ENCODE measurements around the gene ADGRB3. TPM values are rescaled to one million over a fixed set of nuclear protein-coding genes. Genes with fewer than 3 reads are reported as not detected.

ADGRB3 gene
- total and polyA plus RNA-seq, 2 experiments from 2014 or later, result not detected

DNA sequence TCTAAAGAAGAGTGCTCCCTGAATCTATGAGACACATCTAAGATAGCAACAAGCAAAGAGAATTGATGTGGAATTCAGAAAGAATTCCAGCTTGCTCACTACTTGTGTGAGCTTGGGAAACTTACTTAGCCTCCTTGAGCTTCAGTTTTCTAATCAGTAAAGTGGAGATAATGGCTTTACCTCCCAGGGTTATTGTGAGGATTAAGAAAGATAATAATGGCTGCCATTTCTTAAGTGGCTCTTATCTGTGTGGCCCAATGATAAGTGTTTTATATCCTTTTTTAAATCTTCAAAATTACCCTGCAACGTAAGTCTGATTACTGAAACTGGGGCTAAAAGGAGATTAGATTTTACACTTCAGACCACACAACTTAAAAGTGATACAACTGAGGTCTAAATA lies 743.2 kb downstream of the ADGRB3 start:
- 12 to 16% methylated on average over 1 of the region's 1 CpG for WGBS, 2 experiments (ENCODE audit: low coverage in 1 of 2, low lambda C conversion rate in 2 of 2, missing lambda C conversion rate in 2 of 2)

GRCh38 chr6:69379518-69379917 lies 744.4 kb downstream of the ADGRB3 start:
- Histone ChIP-seq H3K4me2 (ENCODE audit: unreplicated experiment) (no peak overlapping the region), H2AFZ (no peak overlapping the region), H3K4me1 (ENCODE audit: insufficient read depth) (no peaks in the 10 kb centered on the region), H4K20me1 (ENCODE audit: insufficient read depth) (no peaks in the 10 kb centered on the region), H3K27ac (no peak overlapping the region), H3K4me3 (no peak overlapping the region), H3K36me3 (ENCODE audit: low read depth) (no peaks in the 10 kb centered on the region), H3K79me2 (ENCODE audit: insufficient read depth) (no peaks in the 10 kb centered on the region), H3F3A (ENCODE audit: insufficient read depth) (no peaks in the 10 kb centered on the region), H3K9me3 (ENCODE audit: low read depth) (no peaks in the 10 kb centered on the region), H3K27me3 (replicated peaks; ENCODE audit: insufficient read depth) (no peaks in the 10 kb centered on the region), H3K9ac (no peak overlapping the region), H3K9me2 (ENCODE audit: insufficient read depth) (no peaks in the 10 kb centered on the region)
- in situ Hi-C loops (cut with MboI), result no loop called here
- 4 to 5% methylated on average over 3 of the region's 3 CpGs for WGBS, 2 experiments (ENCODE audit: low coverage in 1 of 2, low lambda C conversion rate in 2 of 2, missing lambda C conversion rate in 2 of 2)
- no peak for DNase-seq
- TF ChIP-seq EZH2phosphoT487 (IDR thresholded peaks at IDR 0.05; ENCODE audit: insufficient read depth, low read depth) (no peak), EZH2 (IDR thresholded peaks at IDR 0.05; ENCODE audit: insufficient read depth, poor library complexity, severe bottlenecking) (no peak)

More for the DNA sequence above, 743.2 kb downstream of the ADGRB3 start:
- H3K9me3 ChIP-seq (ENCODE audit: low read depth), result no peaks in the 10 kb centered on the region
- H3K79me2 ChIP-seq (ENCODE audit: insufficient read depth), result no peaks in the 10 kb centered on the region
- in situ Hi-C loops (cut with MboI), result no loop called here
- no peaks in the 10 kb centered on the region for H3F3A ChIP-seq (ENCODE audit: insufficient read depth)
- H3K4me3 ChIP-seq, result no peak overlapping the region
- H3K27ac ChIP-seq, result no peak overlapping the region
- DNase-seq, result no peak
- TF ChIP-seq EZH2phosphoT487 (IDR thresholded peaks at IDR 0.05; ENCODE audit: insufficient read depth, low read depth), result no peak
- TF ChIP-seq EZH2 (IDR thresholded peaks at IDR 0.05; ENCODE audit: insufficient read depth, poor library complexity, severe bottlenecking), result no peak
- H3K9ac ChIP-seq, result no peak overlapping the region
- H3K27me3 ChIP-seq (replicated peaks; ENCODE audit: insufficient read depth), result no peaks in the 10 kb centered on the region
- no peak overlapping the region for H2AFZ ChIP-seq
- H3K4me2 ChIP-seq (ENCODE audit: unreplicated experiment), result no peak overlapping the region
- no peaks in the 10 kb centered on the region for H3K4me1 ChIP-seq (ENCODE audit: insufficient read depth)
- no peaks in the 10 kb centered on the region for H3K36me3 ChIP-seq (ENCODE audit: low read depth)
- no peaks in the 10 kb centered on the region for H3K9me2 ChIP-seq (ENCODE audit: insufficient read depth)
- no peaks in the 10 kb centered on the region for H4K20me1 ChIP-seq (ENCODE audit: insufficient read depth)

DNA sequence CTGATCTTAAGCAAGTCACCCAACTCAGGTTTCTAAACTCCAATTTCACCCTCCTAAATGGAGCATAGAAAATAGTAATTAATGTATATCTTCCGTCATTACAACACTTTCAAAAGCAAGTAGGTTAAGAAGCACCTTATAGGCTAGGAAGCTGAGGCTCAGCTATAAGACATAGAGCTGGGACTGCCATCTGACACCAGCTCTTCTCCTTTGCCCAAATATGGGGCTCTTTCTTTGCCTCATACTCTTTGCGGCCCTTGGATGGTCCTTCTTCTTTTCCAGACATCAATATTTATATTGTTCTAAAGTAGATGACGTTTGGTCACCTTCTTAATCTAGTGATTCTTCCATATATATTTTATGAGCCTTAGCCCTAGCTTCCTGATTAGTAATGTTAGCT lies 748.5 kb downstream of the ADGRB3 start:
- TF ChIP-seq EZH2 (IDR thresholded peaks at IDR 0.05; ENCODE audit: insufficient read depth, poor library complexity, severe bottlenecking) (no peak), EZH2phosphoT487 (IDR thresholded peaks at IDR 0.05; ENCODE audit: insufficient read depth, low read depth) (no peak)
- Histone ChIP-seq H3K36me3 (ENCODE audit: low read depth) (no peaks in the 10 kb centered on the region), H3K9ac (no peak overlapping the region), H3K4me3 (no peak overlapping the region), H3F3A (ENCODE audit: insufficient read depth) (no peaks in the 10 kb centered on the region), H3K27ac (no peak overlapping the region), H3K9me2 (ENCODE audit: insufficient read depth) (no peaks in the 10 kb centered on the region), H3K79me2 (ENCODE audit: insufficient read depth) (no peaks in the 10 kb centered on the region), H2AFZ (no peak overlapping the region), H3K9me3 (ENCODE audit: low read depth) (no peaks in the 10 kb centered on the region), H3K4me2 (ENCODE audit: unreplicated experiment) (no peak overlapping the region), H3K4me1 (ENCODE audit: insufficient read depth) (no peaks in the 10 kb centered on the region), H3K27me3 (replicated peaks; ENCODE audit: insufficient read depth) (no peaks in the 10 kb centered on the region), H4K20me1 (ENCODE audit: insufficient read depth) (no peaks in the 10 kb centered on the region)
- no peak for DNase-seq
- in situ Hi-C loops (cut with MboI), result no loop called here
- WGBS, 2 experiments (ENCODE audit: low coverage in 1 of 2, low lambda C conversion rate in 2 of 2, missing lambda C conversion rate in 2 of 2), result 23 to 27% methylated on average over 3 of the region's 3 CpGs

GRCh38 chr6:69386426-69386825 lies 751.3 kb downstream of the ADGRB3 start:
- no peaks in the 10 kb centered on the region for H3F3A ChIP-seq (ENCODE audit: insufficient read depth)
- TF ChIP-seq EZH2phosphoT487 (IDR thresholded peaks at IDR 0.05; ENCODE audit: insufficient read depth, low read depth) (no peak), EZH2 (IDR thresholded peaks at IDR 0.05; ENCODE audit: insufficient read depth, poor library complexity, severe bottlenecking) (no peak)
- H3K36me3 ChIP-seq (ENCODE audit: low read depth), result no peaks in the 10 kb centered on the region
- H3K79me2 ChIP-seq (ENCODE audit: insufficient read depth), result no peaks in the 10 kb centered on the region
- H3K4me2 ChIP-seq (ENCODE audit: unreplicated experiment), result no peak overlapping the region
- H2AFZ ChIP-seq, result no peak overlapping the region
- H3K9me3 ChIP-seq (ENCODE audit: low read depth), result no peaks in the 10 kb centered on the region
- no peaks in the 10 kb centered on the region for H4K20me1 ChIP-seq (ENCODE audit: insufficient read depth)
- H3K27ac ChIP-seq, result no peak overlapping the region
- no peaks in the 10 kb centered on the region for H3K9me2 ChIP-seq (ENCODE audit: insufficient read depth)
- no peak overlapping the region for H3K4me3 ChIP-seq
- H3K27me3 ChIP-seq (replicated peaks; ENCODE audit: insufficient read depth), result no peaks in the 10 kb centered on the region
- DNase-seq, result no peak
- 5 to 14% methylated on average over 5 of the region's 5 CpGs for WGBS, 2 experiments (ENCODE audit: low coverage in 1 of 2, low lambda C conversion rate in 2 of 2, missing lambda C conversion rate in 2 of 2)
- in situ Hi-C loops (cut with MboI), result no loop called here
- no peak overlapping the region for H3K9ac ChIP-seq
- no peaks in the 10 kb centered on the region for H3K4me1 ChIP-seq (ENCODE audit: insufficient read depth)

- Histone ChIP-seq H3K27ac (no peak overlapping the region), H3K79me2 (ENCODE audit: insufficient read depth) (no peaks in the 10 kb centered on the region), H3K36me3 (ENCODE audit: low read depth) (no peaks in the 10 kb centered on the region), H3F3A (ENCODE audit: insufficient read depth) (no peaks in the 10 kb centered on the region), H3K9me3 (ENCODE audit: low read depth) (no peaks in the 10 kb centered on the region), H3K4me3 (no peak overlapping the region), H3K4me1 (ENCODE audit: insufficient read depth) (no peaks in the 10 kb centered on the region), H3K4me2 (ENCODE audit: unreplicated experiment) (no peak overlapping the region), H3K27me3 (replicated peaks; ENCODE audit: insufficient read depth) (no peaks in the 10 kb centered on the region), H4K20me1 (ENCODE audit: insufficient read depth) (no peaks in the 10 kb centered on the region), H3K9ac (no peak overlapping the region), H2AFZ (no peak overlapping the region), H3K9me2 (ENCODE audit: insufficient read depth) (no peaks in the 10 kb centered on the region)
- no peak for DNase-seq
- 45 to 53% methylated on average over 4 of the region's 4 CpGs for WGBS, 2 experiments (ENCODE audit: low coverage in 1 of 2, low lambda C conversion rate in 2 of 2, missing lambda C conversion rate in 2 of 2)
- in situ Hi-C loops (cut with MboI), result no loop called here
- TF ChIP-seq EZH2 (IDR thresholded peaks at IDR 0.05; ENCODE audit: insufficient read depth, poor library complexity, severe bottlenecking) (no peak), EZH2phosphoT487 (IDR thresholded peaks at IDR 0.05; ENCODE audit: insufficient read depth, low read depth) (no peak)
These were observed 755.0 kb downstream of the ADGRB3 start for GRCh38 chr6:69390125-69390524.
